Activated T-cell treated with anti-CD3 and anti-CD28 coated beads, Interleukin-2, amount 50 U/mL, for 48 hours (primary cell): ENCODE results near the gene GGCX.
"Not testable (repeated sequence)": the region's sequence is repeated elsewhere in the genome, so short reads cannot be mapped to it uniquely, and the experiment has no call there.

Experiments
- DNase-seq, 2 experiments: peaks; one replicate each; pipeline ENCODE4 v3.0.0-alpha.2; 2020

The GGCX gene

DNA sequence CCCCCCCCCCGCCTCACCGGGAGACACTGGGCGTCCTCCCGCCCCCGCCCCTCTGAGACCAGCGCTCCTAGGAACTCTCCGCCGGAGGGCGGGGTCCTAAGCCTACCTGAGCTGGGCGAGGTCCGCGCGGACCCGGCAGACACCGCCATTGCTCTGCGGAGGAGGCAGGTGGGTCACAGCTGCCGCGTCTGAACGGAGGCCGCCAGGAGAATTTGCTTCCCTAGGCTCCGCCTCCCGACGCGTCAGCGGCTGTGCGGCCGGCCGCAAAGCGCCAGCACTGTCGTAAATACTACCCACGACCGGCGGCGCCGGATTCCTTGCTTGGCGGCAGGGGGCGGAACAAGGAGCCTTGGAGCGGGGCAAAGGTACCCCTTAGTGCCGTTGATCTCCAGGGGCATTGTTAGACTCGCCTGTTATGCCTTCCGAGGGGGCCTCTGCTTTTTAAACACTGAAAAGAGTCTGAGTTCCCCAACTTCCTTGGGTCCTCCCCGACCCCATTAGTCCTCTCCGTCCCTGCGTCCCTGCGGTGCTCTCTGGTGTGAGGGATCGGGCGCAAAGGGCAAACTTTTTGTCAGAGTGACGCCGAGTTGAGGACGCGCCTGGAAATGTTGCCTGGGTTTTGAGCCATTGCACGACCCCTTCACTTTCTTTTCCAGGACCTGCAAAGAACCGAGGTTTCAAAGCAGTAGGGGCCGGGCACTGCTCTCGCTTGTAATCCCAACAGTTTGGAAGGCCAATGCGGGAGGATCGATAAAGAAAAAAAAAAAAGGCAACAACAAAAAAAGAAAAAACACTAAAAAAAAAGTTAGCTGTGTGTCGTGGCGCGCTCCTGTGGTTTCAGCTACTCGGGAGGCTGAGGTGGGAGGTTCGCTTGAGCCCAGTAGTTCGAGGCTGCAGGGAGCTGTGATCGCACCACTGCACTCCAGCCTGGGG lies at the start of gene GGCX:
TSS of gene GGCX (minus strand) at position 214 of the 933 bp plus-strand sequence. CDS start at position 149, 65 bp downstream.
- DNase-seq, result peak; percentile 97 to 98

DNA sequence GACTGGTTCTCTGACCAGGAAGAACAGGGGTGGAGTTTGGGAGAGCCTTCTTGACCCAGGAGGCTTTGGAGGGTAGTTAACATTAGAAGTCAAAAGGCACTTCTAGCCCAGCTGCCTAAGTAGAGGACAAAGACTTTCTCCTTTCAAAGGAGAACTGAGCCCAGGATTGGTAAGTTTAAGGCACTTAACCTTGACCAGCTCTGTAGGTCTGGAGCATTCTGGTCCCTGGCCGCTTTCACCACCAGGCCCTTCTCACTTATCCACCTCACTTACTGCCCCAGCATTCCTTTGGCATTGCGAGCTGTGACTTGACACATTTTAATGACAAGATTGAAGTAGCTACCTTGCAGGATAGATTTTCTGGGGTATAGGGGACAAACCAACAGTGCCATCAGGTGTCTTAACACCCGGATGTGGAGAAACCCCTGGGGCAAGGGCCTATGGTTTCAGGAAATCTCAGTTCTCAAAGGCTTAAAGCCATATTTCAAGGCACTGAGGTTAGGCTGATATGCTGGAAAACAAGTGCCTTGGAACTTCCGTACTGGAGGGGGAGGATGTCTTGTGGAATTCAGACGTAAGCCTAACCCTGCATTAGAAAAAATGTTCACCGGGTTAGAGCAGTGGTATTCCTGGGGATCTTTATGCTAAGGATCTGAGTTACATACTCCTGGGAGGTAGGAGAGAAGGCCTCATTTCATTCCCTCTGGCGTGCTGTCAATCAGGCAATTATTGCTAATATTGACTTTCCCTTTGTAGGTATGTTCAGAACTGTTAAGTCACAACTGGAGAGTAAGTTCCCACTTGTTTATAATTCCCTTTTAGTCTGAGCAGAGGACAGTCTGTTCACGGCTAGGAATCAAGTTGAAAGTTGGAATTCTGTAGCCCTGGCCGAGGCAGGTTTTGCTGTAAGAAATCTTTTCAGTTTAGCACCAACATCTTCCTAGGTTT lies 46.2 kb upstream of the GGCX start:
- no peak for DNase-seq

GRCh38 chr2:85606116-85606455 lies 44.8 kb upstream of the GGCX start:
- DNase-seq, result no peak

GRCh38 chr2:85605406-85606115 lies 44.3 kb upstream of the GGCX start:
- DNase-seq, result no peak

DNA sequence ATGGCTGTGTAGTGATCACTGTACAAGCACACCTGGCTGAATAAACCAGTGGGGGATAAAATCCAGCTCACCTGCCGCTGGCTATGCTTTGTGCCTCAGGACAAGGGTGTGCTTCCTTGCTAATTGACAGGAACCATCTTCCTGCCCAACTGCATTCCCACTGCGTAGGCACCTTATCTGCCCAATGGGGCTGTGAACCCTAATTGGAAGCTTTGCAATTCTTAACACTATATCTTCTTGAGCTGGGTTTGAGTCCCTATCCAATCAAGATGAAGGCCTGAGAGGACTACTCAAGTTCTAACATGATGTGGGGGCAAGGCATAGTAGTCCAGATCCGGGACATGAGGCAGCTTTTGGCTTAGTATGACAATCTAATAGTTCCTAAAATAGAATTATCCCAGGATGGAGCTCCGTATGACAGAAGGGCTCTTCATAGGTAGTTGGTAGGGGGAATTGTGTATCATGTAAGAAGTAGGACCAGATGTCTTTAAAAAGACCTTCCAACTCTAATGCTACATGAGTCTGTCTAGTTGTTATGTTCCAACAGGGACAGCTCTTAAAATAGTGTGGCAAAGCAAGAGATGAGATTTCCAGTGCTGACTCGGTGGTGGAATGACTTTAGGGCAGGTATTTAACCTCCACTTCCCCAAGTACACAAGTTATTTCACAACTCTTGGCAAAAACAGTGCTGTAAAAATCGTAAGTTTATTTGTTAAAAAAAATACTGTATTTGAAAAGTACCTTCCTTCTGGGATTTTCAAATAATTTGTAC lies 43.5 kb upstream of the GGCX start:
- no peak for DNase-seq

DNA sequence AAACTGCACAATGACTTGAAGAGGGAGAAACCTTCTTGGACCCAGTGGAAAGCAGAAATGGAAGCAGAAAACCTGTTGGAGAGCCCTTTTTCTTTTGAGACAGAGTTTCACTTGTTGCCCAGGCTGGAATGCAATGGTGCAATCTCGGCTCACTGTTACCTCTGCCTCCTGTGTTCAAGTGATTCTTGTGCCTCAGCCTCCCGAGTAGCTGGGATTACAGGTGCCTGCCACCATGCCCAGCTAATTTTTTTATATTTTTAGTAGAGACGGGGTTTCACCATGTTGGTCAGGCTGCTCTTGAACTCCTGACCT lies 42.8 kb upstream of the GGCX start:
- DNase-seq, result not testable (repeated sequence)

DNA sequence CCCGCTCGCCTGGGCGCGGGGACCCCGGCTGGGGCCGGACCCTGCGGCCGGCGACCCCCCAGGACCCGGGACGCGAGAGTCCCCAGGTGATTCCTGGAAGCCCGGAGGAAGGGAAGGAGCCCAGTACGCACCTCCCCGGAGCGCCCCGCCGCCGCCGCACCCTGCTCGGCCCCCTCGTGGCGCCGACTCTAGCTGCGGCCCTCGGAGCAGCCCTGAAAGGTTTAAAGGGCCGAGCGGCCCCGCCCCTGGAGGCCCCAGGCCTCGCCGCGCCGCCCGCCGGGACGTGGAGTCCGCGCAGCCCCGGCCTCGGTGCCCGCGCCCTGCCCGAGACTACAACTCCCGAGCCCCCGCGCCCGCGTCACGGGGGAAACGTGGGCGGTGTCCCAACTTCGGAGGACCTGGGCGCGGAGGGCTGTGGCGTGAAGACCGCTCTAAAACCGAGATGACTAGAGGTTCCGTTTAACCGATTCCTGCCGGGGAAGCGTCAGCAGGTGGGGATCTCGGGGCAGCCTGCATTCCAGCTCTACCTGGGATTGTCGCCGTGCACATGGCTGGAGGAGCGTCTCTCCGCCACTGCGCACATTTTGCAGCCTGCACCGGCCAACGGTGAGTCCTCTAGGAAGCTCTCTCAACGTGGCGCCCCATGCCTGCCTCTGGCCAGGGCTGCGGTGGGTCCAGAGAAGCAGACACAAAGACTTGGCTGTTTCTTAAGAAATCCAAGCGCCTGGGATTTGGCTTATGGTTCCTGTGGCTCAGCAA lies 41.4 kb upstream of the GGCX start, which contains the start of gene TMEM150A:
TSS of gene TMEM150A (minus strand) at position 223 of the 759 bp plus-strand sequence. CDS start 750 bp downstream, outside the sequence.
- DNase-seq, result peak; percentile 92 to 93

GRCh38 chr2:85601771-85602475 lies 40.6 kb upstream of the GGCX start:
- DNase-seq, result no peak

GRCh38 chr2:85600951-85601770 lies 39.9 kb upstream of the GGCX start:
- DNase-seq, result no peak

GRCh38 chr2:85600235-85600575 lies 38.9 kb upstream of the GGCX start:
- DNase-seq, result no peak

DNA sequence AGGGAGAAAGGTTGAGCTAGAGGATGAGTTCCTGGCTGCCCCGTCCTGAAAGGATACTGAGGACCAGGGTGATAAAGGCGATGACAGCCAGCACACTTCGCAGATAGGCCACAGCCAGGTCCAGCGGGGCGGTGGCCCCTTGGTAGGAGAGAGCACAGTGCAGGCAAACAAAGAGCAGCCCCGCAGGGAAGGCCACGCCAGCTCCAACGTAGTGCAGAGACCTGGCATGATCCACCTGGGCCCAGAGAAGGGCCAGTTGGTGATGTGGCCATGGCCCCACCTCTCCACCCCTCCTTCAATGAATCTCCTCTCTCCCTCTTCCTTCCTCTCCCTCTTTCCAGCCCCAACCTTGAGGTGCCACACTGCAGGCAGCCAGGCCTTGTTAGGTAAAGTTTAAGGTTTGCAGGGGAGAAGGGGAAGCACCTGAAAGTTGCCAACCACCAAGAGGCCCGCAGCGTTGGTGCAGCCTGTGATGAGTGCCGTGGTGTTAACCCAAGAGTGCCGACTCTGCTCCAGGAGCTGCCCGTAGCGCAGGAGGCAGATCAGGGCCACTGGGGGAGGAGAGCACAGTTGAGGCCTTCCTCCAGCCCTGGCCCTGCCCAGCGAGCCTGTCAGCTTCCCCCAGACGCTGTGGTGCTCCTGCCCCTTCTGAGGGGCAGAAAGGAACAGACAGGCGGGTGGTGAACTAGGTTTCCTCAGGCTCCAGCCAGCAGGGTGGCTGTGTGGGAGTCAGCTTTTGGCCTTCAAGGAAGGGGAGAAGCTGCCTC lies 38.4 kb upstream of the GGCX start:
- DNase-seq, result no peak

- DNase-seq, result no peak
Observed at GRCh38 chr2:85598594-85599340, 37.5 kb upstream of the GGCX start.

DNA sequence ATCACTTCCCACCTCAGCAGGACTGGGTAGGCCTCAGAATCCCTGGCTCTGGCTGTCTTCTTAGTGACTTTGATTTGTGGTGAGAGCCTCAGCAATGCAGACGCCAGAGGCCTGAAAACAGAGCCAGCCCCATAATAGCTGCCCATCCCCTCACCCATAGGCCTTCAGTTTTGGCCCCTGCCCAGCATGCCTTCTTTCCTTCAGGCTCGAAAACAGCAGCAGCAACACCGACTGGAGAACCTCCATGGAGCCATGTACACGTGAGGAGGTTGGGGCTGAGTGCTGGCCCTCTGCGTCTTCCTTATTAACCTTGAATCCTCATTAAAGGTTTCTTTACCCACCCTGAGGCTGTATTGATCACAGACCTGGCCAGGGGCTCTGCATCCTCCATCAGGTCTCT lies 35.9 kb upstream of the GGCX start:
- no peak for DNase-seq

GRCh38 chr2:85596486-85597143 lies 35.3 kb upstream of the GGCX start:
- DNase-seq, result no peak

DNA sequence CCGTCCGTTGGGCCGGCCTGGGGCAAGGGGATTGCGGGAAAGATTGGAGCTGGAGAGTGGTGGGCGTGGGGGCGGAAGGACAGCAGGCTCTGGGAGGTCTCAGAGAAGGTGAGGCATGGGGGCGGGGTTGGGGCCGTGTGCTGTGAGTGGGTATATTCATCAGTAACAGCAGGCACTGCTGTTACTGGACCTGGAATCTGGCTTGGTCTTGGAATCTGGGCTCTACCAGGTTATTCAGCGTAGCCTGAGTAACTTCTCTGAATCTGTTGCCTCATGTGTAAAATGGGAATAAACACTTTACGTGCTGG lies 34.7 kb upstream of the GGCX start:
- no peak for DNase-seq

- peak; percentile 90 to 92 for DNase-seq
Observed at GRCh38 chr2:85595301-85596025, 34.2 kb upstream of the GGCX start, which contains the start of gene RNF181. Gene RNF181 (plus strand): TSS chr2:85595745. CDS start chr2:85595764, 19 bp downstream.

DNA sequence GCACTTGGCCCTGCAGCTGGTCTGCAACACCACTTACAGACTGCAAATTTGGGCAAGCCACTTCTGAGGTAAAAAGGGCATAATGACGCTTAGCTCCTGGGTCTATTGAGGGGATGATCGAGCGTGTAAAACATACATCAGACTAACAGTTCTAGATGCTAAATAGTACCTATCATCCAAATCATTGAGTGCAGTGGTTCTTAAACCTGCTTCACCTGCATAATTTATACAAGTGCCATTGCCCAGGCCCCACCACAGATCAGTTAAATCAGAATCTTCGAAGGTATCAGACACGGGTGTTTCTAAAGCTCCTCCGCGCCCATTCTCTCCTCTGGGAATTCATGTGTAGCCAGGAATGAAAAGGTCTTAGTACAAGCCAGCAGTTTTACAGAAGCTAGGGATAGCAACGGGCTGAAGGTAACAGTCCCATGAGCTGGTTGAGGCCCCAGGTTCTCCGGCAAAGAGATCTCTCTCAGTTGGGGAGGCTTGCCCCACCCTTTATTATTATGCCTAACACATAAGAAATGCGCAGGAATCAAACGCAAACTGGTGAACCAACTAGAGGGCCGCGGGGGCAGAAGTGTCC lies 33.5 kb upstream of the GGCX start:
- no peak for DNase-seq
